Suppressor macrophage treated with lipopolysaccharide for 1 hour (primary cell): ENCODE data around the gene CNPY1.

Experiments used
- DNase-seq, 3 donors: peaks; one replicate each; pipeline ENCODE4 v3.0.0-alpha.2; 2020 to 2022

Gene CNPY1

GRCh38 chr7:155487509-155488482, 58.6 kb downstream of the CNPY1 start:
- DNase-seq = no peak

GRCh38 chr7:155486783-155487508, 59.4 kb downstream of the CNPY1 start:
- DNase-seq = no peak

DNA sequence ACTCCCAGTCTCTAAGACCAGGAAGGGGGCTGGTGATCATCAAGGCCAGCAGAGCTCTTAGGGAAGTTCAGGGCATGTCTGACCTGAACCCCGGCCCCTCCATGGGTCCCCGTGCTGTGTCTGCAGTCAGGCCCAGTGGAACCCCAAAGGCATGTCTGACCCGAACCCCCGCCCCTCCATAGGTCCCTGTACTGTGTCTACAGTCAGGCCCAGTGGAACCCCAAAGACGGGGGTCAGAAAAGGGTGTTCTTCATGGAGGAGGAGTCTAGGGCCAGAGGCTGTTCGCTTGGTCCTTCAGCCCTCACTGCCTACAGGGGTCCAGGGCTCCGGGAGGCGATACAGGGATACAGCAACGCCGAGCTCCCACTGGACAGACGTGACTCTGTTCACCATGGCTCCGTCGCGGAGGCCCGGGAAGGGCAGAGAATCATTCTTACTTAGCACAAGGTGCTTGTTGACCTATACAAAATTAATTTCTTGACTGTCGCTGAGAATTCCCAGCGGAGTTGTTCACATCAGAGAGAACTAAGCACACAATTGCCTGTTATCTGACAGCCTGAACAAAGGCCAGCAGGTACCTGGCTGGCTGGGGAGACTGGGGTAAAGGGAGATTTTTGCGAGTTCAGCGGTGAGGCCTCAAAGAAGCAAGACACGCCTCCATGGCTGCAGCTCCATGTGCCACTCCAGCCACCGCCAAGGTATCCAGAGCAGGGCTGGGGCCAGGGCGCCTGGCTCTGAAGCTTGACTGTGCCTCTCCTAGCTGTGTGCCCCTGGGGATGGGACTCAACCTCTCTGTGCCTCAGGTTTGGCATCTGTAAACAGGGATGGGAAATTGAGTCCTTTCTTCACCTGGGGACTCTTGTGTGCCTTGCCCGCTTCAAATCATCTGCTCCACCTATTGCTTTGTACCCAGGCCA, 61.6 kb downstream of the CNPY1 start:
- no peak for DNase-seq

GRCh38 chr7:155483868-155484325, 62.5 kb downstream of the CNPY1 start:
- no peak for DNase-seq

DNA sequence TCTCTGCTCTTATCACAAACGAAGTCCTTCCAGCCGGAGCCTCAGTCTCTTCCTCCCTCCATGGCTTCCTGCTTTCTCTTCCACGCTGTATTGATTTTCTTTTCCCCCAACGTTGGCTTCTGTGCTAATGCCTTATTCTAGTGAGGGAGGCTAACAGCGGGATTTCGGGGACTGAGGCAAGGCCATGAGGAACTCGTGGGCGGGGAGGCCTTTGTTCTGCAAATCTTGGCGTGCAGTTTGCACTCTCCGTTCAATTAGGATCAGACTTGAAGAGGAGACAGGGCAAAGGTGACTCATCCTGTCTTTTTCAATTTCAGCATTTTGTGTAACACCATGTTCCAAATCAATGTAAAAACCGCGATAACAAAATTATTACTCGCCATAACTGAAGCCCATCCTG, 63.1 kb downstream of the CNPY1 start:
- peak; percentile 66 to 71 (median 68) for DNase-seq

DNA sequence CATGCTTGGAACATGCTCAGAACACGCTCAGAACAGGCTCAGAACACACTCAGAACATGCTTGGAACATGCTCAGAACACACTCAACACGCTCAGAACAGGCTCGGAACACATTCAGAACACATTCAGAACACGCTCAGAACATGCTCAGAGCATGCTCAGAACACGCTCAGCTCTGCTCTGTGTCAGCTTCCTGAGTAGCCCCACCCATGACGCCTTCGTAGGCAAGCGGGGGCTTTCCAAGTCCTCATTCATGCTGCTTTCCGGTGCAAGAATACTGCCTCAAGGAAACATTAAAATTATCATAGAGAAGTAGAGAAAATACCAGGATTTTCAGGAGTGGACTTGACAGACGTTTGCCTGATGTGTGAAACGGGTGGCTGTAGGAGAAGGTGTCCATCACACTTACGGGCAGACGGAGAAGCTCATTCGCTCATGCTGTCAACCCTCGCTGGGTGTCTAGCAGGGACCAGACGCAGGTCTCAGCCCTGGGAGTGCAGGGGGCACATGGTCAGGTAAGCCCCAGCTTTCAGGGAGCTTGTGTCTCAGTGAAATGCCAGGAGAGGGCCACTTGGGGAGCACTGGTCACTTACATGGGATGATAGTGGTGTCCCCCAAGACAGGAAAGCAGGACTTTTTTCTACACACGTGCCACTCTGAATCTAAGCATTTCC, 63.7 kb downstream of the CNPY1 start:
- DNase-seq = no peak

DNA sequence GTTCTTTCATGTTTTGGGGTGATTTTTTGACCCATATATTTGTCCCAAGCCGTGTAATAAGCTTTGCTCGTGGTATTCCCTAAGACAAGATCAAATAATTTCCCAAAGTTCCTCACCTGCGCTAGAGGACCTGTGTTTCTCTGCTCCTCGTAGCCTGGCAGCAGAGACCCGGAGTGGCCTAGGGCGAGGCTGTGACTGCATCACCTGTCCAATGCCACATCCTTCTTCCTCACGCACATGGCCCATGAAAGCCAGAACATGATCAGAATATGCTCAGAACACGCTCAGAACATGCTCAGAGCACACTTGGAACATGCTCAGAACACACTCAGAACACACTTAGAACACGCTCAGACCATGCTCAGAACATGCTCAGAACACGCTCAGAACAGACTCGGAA, 64.6 kb downstream of the CNPY1 start:
- no peak for DNase-seq

DNA sequence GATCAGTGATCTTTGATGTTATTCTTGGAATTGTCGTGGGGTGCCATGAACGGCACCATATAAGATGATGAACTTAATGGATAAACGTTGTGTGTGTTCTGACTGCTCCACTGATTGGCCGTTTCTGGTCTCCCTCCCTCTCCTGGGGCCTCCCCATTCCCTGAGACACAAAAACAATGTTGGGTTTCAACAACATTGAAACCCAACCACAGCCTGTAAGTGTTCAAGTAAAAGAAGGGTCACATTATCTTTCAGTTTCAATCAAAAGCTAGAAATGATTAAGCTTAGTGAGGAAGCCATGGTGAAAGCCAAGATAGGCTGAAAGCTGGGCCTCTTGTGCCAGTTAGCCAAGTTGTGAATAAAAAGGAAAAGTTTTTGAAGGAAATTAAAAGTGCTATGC, 68.9 kb downstream of the CNPY1 start:
- no peak for DNase-seq

DNA sequence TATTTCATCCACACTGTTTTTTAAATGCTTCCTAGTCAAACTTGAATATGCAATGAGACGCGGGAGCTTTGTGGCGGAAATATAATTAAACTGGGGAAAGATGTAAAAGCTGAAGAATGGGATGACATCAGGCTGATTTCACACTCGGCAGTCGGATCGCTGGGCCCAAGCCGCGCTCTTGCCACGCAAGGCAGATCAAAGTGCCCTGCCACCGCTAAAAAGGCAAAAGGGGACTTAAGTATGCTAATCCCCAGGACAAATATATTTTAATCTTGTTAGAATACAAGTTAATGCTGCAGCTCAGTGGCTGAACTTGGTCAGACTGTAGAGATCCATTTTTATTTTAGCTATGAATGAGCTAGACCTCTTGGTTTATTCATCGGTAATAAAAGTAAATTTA, 74.6 kb downstream of the CNPY1 start:
- no peak for DNase-seq

DNA sequence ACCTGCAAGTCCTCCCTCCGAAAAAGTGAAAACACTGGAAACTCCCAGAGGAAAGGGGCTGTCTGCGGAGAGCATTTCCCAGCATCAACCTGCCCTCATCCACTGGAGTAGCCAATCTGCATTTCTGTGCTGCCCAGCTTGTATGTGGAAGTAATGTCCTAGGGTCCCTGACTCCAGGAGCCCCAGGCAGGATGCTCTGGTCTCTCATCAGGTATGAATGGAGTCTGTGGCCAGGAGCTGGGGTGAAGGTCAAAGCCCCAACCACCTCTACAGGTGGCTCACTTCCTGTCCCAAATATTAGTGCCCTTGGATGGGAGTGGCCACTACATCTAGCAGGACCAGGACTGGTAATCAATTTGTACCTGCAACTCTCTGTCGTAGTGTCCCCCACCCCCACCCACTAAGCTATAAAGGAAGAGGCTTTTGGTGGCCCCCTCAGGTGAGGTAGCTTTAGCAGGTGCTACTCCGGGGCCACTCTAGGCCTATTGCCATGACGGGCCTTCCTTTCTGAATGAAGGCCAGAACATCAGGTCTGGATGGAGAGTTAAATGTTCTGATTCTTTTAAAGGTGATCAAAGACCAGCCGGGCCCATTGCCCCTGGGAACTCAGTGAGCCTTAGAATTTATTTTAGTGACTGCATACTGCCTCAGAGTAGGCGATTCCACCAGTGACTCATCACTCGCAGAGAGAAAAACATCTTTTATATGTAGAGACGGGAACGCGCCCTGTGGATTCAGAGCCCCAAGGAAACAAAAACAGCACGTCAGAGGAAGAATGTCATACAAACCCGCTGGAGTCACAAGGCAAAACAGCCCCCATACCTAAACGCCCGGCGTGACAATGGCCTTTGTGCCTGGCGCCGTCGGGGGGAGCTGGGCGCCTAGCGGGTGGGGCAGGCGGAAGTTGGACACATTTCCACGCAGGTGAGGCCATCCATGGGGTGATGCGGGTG, 75.4 kb downstream of the CNPY1 start:
- DNase-seq = no peak

DNA sequence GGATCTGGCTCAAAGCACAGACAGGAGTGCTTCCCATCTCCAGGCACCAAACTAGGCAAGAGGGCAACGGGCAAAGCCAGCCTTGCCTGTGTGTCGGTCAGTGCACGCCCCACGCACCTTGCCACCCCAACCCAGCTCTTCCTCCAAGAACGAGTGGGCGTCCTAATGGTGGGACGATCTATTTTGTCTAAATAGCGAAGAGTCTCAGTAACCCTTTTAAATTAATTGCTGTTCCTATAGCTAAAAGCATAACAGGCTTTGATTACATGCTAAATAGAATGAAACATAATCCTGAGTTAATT, 76.2 kb downstream of the CNPY1 start:
- no peak for DNase-seq

- no peak for DNase-seq
Observed at GRCh38 chr7:155469311-155470185, 76.8 kb downstream of the CNPY1 start.

GRCh38 chr7:155468785-155469148, 77.6 kb downstream of the CNPY1 start:
- DNase-seq = no peak

DNA sequence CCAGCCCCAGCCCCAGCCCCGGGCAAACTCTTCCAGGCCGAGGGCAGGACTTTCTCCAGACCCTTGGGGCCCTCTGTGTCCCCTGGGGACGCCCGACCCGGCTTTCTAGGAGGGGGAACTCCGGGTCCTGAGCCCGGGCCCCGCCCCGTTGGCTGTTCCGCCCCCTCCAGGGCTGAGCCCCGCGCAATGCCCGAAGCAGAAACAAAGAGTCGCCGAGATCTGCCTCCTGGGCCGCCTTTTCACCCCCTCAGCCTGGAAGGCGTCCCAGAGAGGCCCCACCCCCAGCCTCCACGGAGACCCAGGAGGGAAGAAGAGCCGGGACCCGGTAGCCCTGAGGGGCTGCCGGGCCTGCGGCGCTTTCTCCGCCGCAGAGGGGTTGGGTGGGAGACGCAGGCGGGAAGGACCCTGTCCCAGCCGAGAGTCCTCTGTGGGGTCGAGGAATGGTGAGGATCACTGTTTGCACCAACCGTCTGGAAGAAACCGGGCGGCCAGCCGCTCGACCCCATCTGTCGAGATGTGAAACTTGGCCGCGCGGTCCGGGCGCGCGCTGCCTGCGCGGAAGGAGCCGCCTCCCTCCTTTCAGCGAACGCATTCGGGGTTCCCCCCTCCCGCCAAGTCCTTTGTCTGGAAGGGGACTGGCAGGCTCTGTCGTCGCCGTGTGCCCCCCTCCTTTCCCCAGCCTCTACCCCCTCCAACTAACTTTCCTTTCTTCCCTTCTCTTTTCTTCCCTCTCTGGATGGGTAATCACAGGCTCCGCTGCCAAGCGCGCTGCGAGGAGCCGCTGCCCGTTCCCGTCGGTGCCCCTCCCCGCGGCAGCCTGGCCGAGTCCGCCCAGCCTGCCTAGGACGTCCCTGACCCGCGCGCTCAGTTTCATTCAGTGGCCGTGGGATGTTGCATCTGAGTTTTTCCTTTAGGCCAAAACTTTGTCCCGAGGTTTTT, 78.2 kb downstream of the CNPY1 start:
- no peak for DNase-seq

- no peak for DNase-seq
Observed at GRCh38 chr7:155466814-155467733, 79.3 kb downstream of the CNPY1 start.

GRCh38 chr7:155466142-155466813, 80.1 kb downstream of the CNPY1 start:
- no peak for DNase-seq

GRCh38 chr7:155465761-155466141, 80.6 kb downstream of the CNPY1 start:
- DNase-seq = no peak
